GM18511 (cell line): Measurements from ENCODE around the gene MRPL54.

Experiments used
- ATAC-seq: cut with Tn5 transposase; IDR thresholded peaks from one replicate; pipeline ENCODE4 v1.9.1; 2021; ENCODE audit warnings: mild to moderate bottlenecking, moderate library complexity; ENCODE audit not compliant: unreplicated experiment

Gene MRPL54

GRCh38 chr19:3784607-3785450 lies 22.3 kb downstream of the MRPL54 start:
- no peak for ATAC-seq

GRCh38 chr19:3785451-3785937 lies 23.0 kb downstream of the MRPL54 start:
- no peak for ATAC-seq

GRCh38 chr19:3785938-3786824 lies 23.7 kb downstream of the MRPL54 start, which contains the start of gene MATK:
Gene MATK (minus strand): TSS chr19:3786381. CDS start chr19:3785135, 1,246 bp downstream.
- ATAC-seq, result no peak

GRCh38 chr19:3788996-3789778 lies 26.7 kb downstream of the MRPL54 start:
- no peak for ATAC-seq

GRCh38 chr19:3790209-3790734 lies 27.8 kb downstream of the MRPL54 start:
- no peak for ATAC-seq

- no peak for ATAC-seq
These were observed 28.5 kb downstream of the MRPL54 start for GRCh38 chr19:3790941-3791340.

GRCh38 chr19:3792114-3792513 lies 29.6 kb downstream of the MRPL54 start:
- no peak for ATAC-seq

- ATAC-seq, result no peak
These were observed 31.3 kb downstream of the MRPL54 start for GRCh38 chr19:3793799-3794198.

GRCh38 chr19:3796358-3796757 lies 33.9 kb downstream of the MRPL54 start:
- ATAC-seq, result no peak

GRCh38 chr19:3798137-3798536 lies 35.7 kb downstream of the MRPL54 start:
- ATAC-seq, result no peak

GRCh38 chr19:3800996-3801395 lies 38.5 kb downstream of the MRPL54 start:
- no peak for ATAC-seq

GRCh38 chr19:3801412-3802096 lies 39.1 kb downstream of the MRPL54 start:
- ATAC-seq, result no peak

GRCh38 chr19:3803114-3803888 lies 40.8 kb downstream of the MRPL54 start:
- ATAC-seq, result no peak

- ATAC-seq, result no peak
These were observed 41.5 kb downstream of the MRPL54 start for GRCh38 chr19:3803986-3804385.

- ATAC-seq, result no peak
These were observed 41.9 kb downstream of the MRPL54 start for GRCh38 chr19:3804429-3804828.

GRCh38 chr19:3805859-3806258 lies 43.4 kb downstream of the MRPL54 start:
- ATAC-seq, result no peak

- ATAC-seq, result no peak
These were observed 44.6 kb downstream of the MRPL54 start for GRCh38 chr19:3807131-3807480.

GRCh38 chr19:3807574-3808354 lies 45.3 kb downstream of the MRPL54 start:
- ATAC-seq, result no peak
